HCT116 (cell line): ENCODE results near the gene SLC8A2. TPM values are rescaled to one million over a fixed set of nuclear protein-coding genes. Genes with fewer than 3 reads are reported as not detected.

Experiments used
- ATAC-seq: fragments of 200-7000 bp; cut with Tn5 transposase; 2 replicates; pipeline ENCODE4 v1.9.1; 2020; ENCODE audit warnings: mild to moderate bottlenecking, moderate library complexity
- BruUV-seq: library from RNA; stranded (reverse); fragments of 400-500 nt; replicated peaks from 2 replicates; lab custom pipeline; 2021; lab: Mats Ljungman, UMichigan
- CTCF ChIA-PET: fragments of 300-600 bp; sonication (Branson Sonifier 250); formaldehyde crosslinking; loops from one replicate; lab custom pipeline; 2021; ENCODE audit warnings: antibody characterized with exemption; lab: Charles Lee
- POLR2A ChIA-PET: fragments of 300-600, 350-600 bp; sonication (Branson Sonifier 250); formaldehyde crosslinking; loops from one replicate; lab custom pipeline; 2021; ENCODE audit warnings: antibody characterized with exemption; lab: Charles Lee
- RAD21 ChIA-PET, 2 experiments: fragments of 300-600 bp; sonication (Branson Sonifier 250); formaldehyde crosslinking; loops; one replicate each; lab custom pipeline; 2023; ENCODE audit warnings: low total read pairs in 2 of 2; ENCODE audit not compliant: uncharacterized antibody in 2 of 2, unreplicated experiment in 2 of 2, low non-redundant PET in 1 of 2; lab: Charles Lee
- DNase-seq: peaks from one replicate; pipeline ENCODE4 v3.0.0-alpha.2; 2010; ENCODE audit warnings: low read depth, low spot score
- H2AFZ ChIP-seq: fragments of 200-600 bp; shearing (Covaris generic), sonication (generic); 2 replicates; pipeline ENCODE4 v1.6.1; 2017; ENCODE audit warnings: low read depth, mixed run types, mixed read lengths, antibody characterized with exemption, low read length; ENCODE audit not compliant: poor library complexity, severe bottlenecking
- H3K27ac ChIP-seq: 2 replicates; pipeline ENCODE4 v1.5.1; 2012; ENCODE audit warnings: low read depth, low read length
- H3K27me3 ChIP-seq: fragments of 200-600 bp; sonication (generic); 2 replicates; pipeline ENCODE4 v1.6.1; 2016; ENCODE audit warnings: mixed run types, low read length, mixed read lengths; ENCODE audit not compliant: insufficient read depth
- H3K36me3 ChIP-seq, 2 experiments: fragments of 200-500 bp in 1 of 2; fragments of 200-600 bp in 1 of 2; sonication (Bioruptor generic) in 1 of 2; sonication (generic) in 1 of 2; 2 replicates each; pipeline versions ENCODE4 v1.5.1 to v1.6.1; 2014 to 2016; ENCODE audit warnings: low read length in 2 of 2, inconsistent platforms in 1 of 2, mixed read lengths in 1 of 2, mixed run types in 1 of 2; ENCODE audit not compliant: insufficient read depth in 2 of 2, control insufficient read depth in 1 of 2
- H3K4me1 ChIP-seq, 2 experiments: fragments of 200-600 bp in 1 of 2; sonication (generic) in 1 of 2; 2 replicates each; pipeline versions ENCODE4 v1.5.1 to v1.6.1; 2012 to 2017; ENCODE audit warnings: low read length in 2 of 2, inconsistent platforms in 1 of 2, mild to moderate bottlenecking in 1 of 2, mixed read lengths in 1 of 2, mixed run types in 1 of 2, moderate library complexity in 1 of 2; ENCODE audit not compliant: insufficient read depth in 2 of 2, control insufficient read depth in 1 of 2
- H3K4me2 ChIP-seq: fragments of 200-600 bp; sonication (generic); 2 replicates; pipeline ENCODE4 v1.6.1; 2017; ENCODE audit warnings: mixed run types, low read length, mixed read lengths
- H3K4me3 ChIP-seq, 2 experiments: fragments of 200-600 bp in 1 of 2; sonication (generic) in 1 of 2; replicated peaks in 1 of 2; 2 replicates each; pipeline ENCODE4 v1.5.1; 2011 to 2016; ENCODE audit warnings: low read length in 2 of 2, control low read depth in 1 of 2, low read depth in 1 of 2, mild to moderate bottlenecking in 1 of 2, mixed read lengths in 1 of 2, mixed run types in 1 of 2
- H3K79me2 ChIP-seq: fragments of 200-600 bp; sonication (generic); 2 replicates; pipeline ENCODE4 v1.6.1; 2017; ENCODE audit warnings: mild to moderate bottlenecking, mixed run types, low read length, moderate library complexity, mixed read lengths; ENCODE audit not compliant: insufficient read depth
- H3K9ac ChIP-seq: fragments of 200-600 bp; sonication (generic); 2 replicates; pipeline ENCODE4 v1.6.1; 2016; ENCODE audit warnings: low read length, mixed read lengths
- H3K9me2 ChIP-seq: fragments of 200-600 bp; sonication (generic), shearing (Covaris generic); 2 replicates; pipeline ENCODE4 v1.6.1; 2017; ENCODE audit warnings: mixed run types, mild to moderate bottlenecking, moderate library complexity; ENCODE audit not compliant: insufficient read depth
- H3K9me3 ChIP-seq, 2 experiments: fragments of 200-500 bp in 1 of 2; fragments of 200-600 bp in 1 of 2; sonication (Bioruptor generic) in 1 of 2; sonication (generic) in 1 of 2; 2 replicates each; pipeline ENCODE4 v1.6.1; 2014 to 2017; ENCODE audit warnings: low read length in 2 of 2, mixed read lengths in 2 of 2, inconsistent platforms in 1 of 2, low read depth in 1 of 2, mild to moderate bottlenecking in 1 of 2, mixed run types in 1 of 2, moderate library complexity in 1 of 2; ENCODE audit not compliant: control insufficient read depth in 1 of 2, insufficient read depth in 1 of 2
- H4K20me1 ChIP-seq: fragments of 200-600 bp; sonication (generic), shearing (Covaris generic); 2 replicates; pipeline ENCODE4 v1.6.1; 2017; ENCODE audit warnings: mixed run types, mild to moderate bottlenecking, moderate library complexity; ENCODE audit not compliant: insufficient read depth
- ATF3 ChIP-seq: IDR thresholded peaks from 2 replicates; pipeline ENCODE4 v1.6.1; 2012
- CBX3 ChIP-seq: IDR thresholded peaks from 2 replicates; pipeline ENCODE4 v1.6.1; 2012; ENCODE audit warnings: low read depth
- CEBPB ChIP-seq: IDR thresholded peaks from 2 replicates; pipeline ENCODE4 v1.6.1; 2012; ENCODE audit warnings: low read depth
- EGR1 ChIP-seq: IDR thresholded peaks from 2 replicates; pipeline ENCODE4 v1.6.1; 2012; ENCODE audit warnings: low read depth
- EZH2phosphoT487 ChIP-seq: fragments of 200-600 bp; IDR thresholded peaks from 2 replicates; pipeline ENCODE4 v1.6.1; 2018; ENCODE audit warnings: antibody characterized with exemption, borderline replicate concordance
- FOSL1 ChIP-seq: IDR thresholded peaks from 2 replicates; pipeline ENCODE4 v1.6.1; 2012; ENCODE audit warnings: low read depth
- JUND ChIP-seq: IDR thresholded peaks from 2 replicates; pipeline ENCODE4 v1.6.1; 2012
- POLR2A ChIP-seq: IDR thresholded peaks from 2 replicates; pipeline ENCODE4 v1.7.0; 2011; ENCODE audit warnings: borderline replicate concordance; ENCODE audit not compliant: insufficient read depth, insufficient read length; ENCODE audit errors: extremely low read depth
- POLR2AphosphoS5 ChIP-seq: IDR thresholded peaks from 2 replicates; pipeline ENCODE4 v1.6.1; 2011; ENCODE audit warnings: mild to moderate bottlenecking, low read depth, low read length, moderate library complexity
- RAD21 ChIP-seq: IDR thresholded peaks from 2 replicates; pipeline ENCODE4 v1.6.1; 2012; ENCODE audit warnings: low read depth, mild to moderate bottlenecking
- REST ChIP-seq: IDR thresholded peaks from 2 replicates; pipeline ENCODE4 v1.6.1; 2012; ENCODE audit warnings: low read depth
- SP1 ChIP-seq: IDR thresholded peaks from 2 replicates; pipeline ENCODE4 v1.6.1; 2012; ENCODE audit warnings: low read depth
- SRF ChIP-seq: IDR thresholded peaks from 2 replicates; pipeline ENCODE4 v1.6.1; 2012; ENCODE audit warnings: low read depth
- TCF7L2 ChIP-seq: IDR thresholded peaks from 2 replicates; pipeline ENCODE4 v1.7.0; 2011; ENCODE audit warnings: borderline replicate concordance, inconsistent platforms; ENCODE audit not compliant: insufficient read depth, insufficient read length; ENCODE audit errors: extremely low read depth
- YY1 ChIP-seq: IDR thresholded peaks from 2 replicates; pipeline ENCODE4 v1.6.1; 2011; ENCODE audit warnings: low read length, low read depth, moderate library complexity, mild to moderate bottlenecking; ENCODE audit not compliant: insufficient replicate concordance; ENCODE audit errors: extremely low read depth
- ZFX ChIP-seq: fragments of 450-650 bp; IDR thresholded peaks from 2 replicates; pipeline ENCODE4 v1.6.1; 2017
- ZNF274 ChIP-seq: fragments of 200-500 bp; sonication (Bioruptor generic); IDR thresholded peaks from 2 replicates; pipeline ENCODE4 v1.6.1; 2014; ENCODE audit warnings: mild to moderate bottlenecking, low read depth, low read length, inconsistent platforms
- intact Hi-C: fragments of 100-400 bp; cut with micrococcal nuclease; formaldehyde crosslinking; loops from 2 replicates; pipeline ENCODE4 v1.10.0; 2022
- total RNA-seq: library from RNA; stranded (reverse); gene quantifications from one replicate; pipeline ENCODE4 v1.2.1, GENCODE V29; 2021; ENCODE audit not compliant: unreplicated experiment

SLC8A2 gene
- total RNA-seq, 1 experiment from 2014 or later: 0.98 TPM

GRCh38 chr19:47415953-47416642 is 55.6 kb downstream of the SLC8A2 start:
- Histone ChIP-seq H3K4me3 (no peak overlapping the region), H3K9me2 (no peaks in the 10 kb centered on the region), H3K9ac (no peak overlapping the region), H3K27ac (no peak overlapping the region), H3K4me2 (no peak overlapping the region), H3K9me3 (no peaks in the 10 kb centered on the region), H3K27me3 (peaks cover 8% of the 10 kb centered on the region; the same call in 1 of the 2 replicates), H4K20me1 (no peaks in the 10 kb centered on the region), H2AFZ (no peak overlapping the region), H3K36me3 (no peaks in the 10 kb centered on the region), H3K79me2 (no peaks in the 10 kb centered on the region), H3K4me1 (peaks cover 9 to 13% of the 10 kb centered on the region in 2 experiments; a peak in 3 of 4 replicates)
- ATAC-seq (no peak), DNase-seq (no peak)
- intact Hi-C loops: no loop called here
- TF ChIP-seq ZNF274 (no peak), JUND (no peak)
- BruUV-seq: no TSS peak
- ChIA-PET POLR2A (interaction anchor here (1.0 kb wide), 1 partner anchor 12 kb away, joined by 4 read pairs; no protein-coding TSS in a partner anchor), CTCF (interaction anchor here (1.5 kb wide), 1 partner anchor 67 kb away, joined by 5 read pairs; the partner anchor contains the start of gene DHX34), RAD21 (no interaction called here)

DNA sequence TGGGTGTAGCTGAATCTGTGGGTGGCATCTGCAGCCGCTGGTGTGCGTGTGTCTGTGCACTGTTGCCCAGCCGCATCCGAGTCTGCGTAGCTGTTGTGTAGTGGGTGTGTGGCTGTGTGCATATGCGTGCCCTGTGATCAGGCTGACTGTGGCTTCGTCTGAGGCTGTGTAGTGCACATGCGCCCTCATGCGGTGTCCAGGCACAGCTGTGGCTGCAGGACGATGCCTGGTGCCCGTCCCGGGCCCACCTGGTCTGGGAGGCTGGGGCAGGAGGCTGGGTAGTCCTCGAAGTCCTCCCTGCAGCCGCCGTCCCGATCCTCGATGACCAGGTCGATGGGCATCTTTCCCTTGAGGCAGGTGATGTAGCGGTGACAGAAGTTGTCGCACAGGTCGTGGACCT is 57.2 kb downstream of the SLC8A2 start:
- Histone ChIP-seq H3K36me3 (no peaks in the 10 kb centered on the region), H3K4me3 (no peak overlapping the region), H3K9me3 (no peaks in the 10 kb centered on the region), H3K9me2 (no peaks in the 10 kb centered on the region), H2AFZ (no peak overlapping the region), H4K20me1 (no peaks in the 10 kb centered on the region), H3K27ac (no peak overlapping the region), H3K79me2 (no peaks in the 10 kb centered on the region), H3K4me1 (peaks cover 9% of the 10 kb centered on the region in 2 experiments; a peak in 3 of 4 replicates), H3K4me2 (no peak overlapping the region), H3K27me3 (peaks cover under 1% of the 10 kb centered on the region; the same call in 1 of the 2 replicates), H3K9ac (no peak overlapping the region)
- ATAC-seq (no peak), DNase-seq (no peak)
- intact Hi-C loops: no loop called here
- ChIA-PET CTCF (interaction anchor here (1.5 kb wide), 1 partner anchor 66 kb away, joined by 5 read pairs; the partner anchor contains the start of gene DHX34), RAD21 (no interaction called here), POLR2A (interaction anchor here (0.6 to 0.7 kb wide), 2 partner anchors 12 to 96 kb away, joined by 3 to 6 read pairs; no protein-coding TSS in a partner anchor)
- BruUV-seq: no TSS peak
- TF ChIP-seq ATF3: no peak
- TF ChIP-seq POLR2A: no peak
- no peak for TF ChIP-seq RAD21
- no peak for TF ChIP-seq ZNF274
- no peak for TF ChIP-seq FOSL1
- no peak for TF ChIP-seq POLR2AphosphoS5
- no peak for TF ChIP-seq TCF7L2
- TF ChIP-seq REST: no peak
- TF ChIP-seq YY1: no peak
- no peak for TF ChIP-seq SP1
- TF ChIP-seq CEBPB: no peak
- TF ChIP-seq EGR1: no peak
- TF ChIP-seq SRF: no peak
- TF ChIP-seq CBX3: no peak
- TF ChIP-seq EZH2phosphoT487: no peak
- no peak for TF ChIP-seq ZFX
